Transverse colon (tissue), 4 donors: ENCODE results near the gene OXCT1.

Source experiments
- CTCF ChIP-seq, 5 experiments: fragments of 200-600 bp in 3 of 5; fragments of 450-650 bp in 2 of 5; sonication (generic) in 3 of 5; IDR thresholded peaks; 1 replicate in 2 of 5; 2 replicates in 3 of 5; pipeline ENCODE4 v1.5.1; 2016 to 2017; ENCODE audit warnings: antibody characterized with exemption in 5 of 5, inconsistent platforms in 3 of 5, mild to moderate bottlenecking in 2 of 5, moderate library complexity in 1 of 5
- POLR2A ChIP-seq: fragments of 450-650 bp; IDR thresholded peaks from one replicate; pipeline ENCODE4 v1.6.1; 2016; ENCODE audit warnings: antibody characterized with exemption, mild to moderate bottlenecking, moderate library complexity
- POLR2AphosphoS5 ChIP-seq, 3 donors: sonication (generic); formaldehyde crosslinking; IDR thresholded peaks; one replicate each; pipeline ENCODE4 v1.6.1; 2016; ENCODE audit warnings: antibody characterized with exemption in 3 of 3

- TF ChIP-seq POLR2A (no peak), CTCF (IDR thresholded peaks at IDR 0.05) (no peak), POLR2AphosphoS5 (IDR thresholded peaks at IDR 0.05) (no peak)
These were observed 93.8 kb downstream of the OXCT1 start for GRCh38 chr5:41776435-41776834.
